ENCODE results near the gene RNF144A.

Gene RNF144A

DNA sequence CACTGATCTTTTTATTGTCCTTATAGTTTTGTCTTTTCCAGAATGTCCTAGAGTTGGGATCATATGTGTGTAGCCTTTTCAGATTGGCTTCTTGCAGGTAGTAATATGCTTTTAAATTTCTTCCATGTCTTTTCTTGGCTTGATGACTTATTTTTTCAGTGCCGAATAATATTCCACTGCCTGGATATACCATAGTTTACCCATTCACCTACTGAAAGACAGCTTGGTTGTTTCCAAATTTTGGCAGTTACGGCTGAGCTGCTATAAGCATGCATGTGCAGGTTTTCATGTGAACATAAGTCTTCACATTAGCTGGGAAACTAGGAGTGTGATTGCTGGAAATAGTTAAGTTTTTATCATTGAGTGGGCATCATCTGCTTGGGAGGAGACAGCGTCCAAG is 73.7 kb downstream of the RNF144A start:
- peaks cover 2% of the 10 kb centered on the region; the same call in 1 of the 2 replicates for H3K36me3 ChIP-seq (ENCODE audit: insufficient read depth, low read length)
- peaks cover 5% of the 10 kb centered on the region; the same call in 1 of the 2 replicates for H3K9me3 ChIP-seq (ENCODE audit: insufficient read depth, low read depth, low read length)
- H3K27me3 ChIP-seq (ENCODE audit: insufficient read depth, low read length, poor library complexity, severe bottlenecking), result no peaks in the 10 kb centered on the region
- no peak overlapping the region for H3K9ac ChIP-seq (ENCODE audit: low read depth, low read length, poor library complexity, severe bottlenecking)
- no peaks in the 10 kb centered on the region for H3F3A ChIP-seq (ENCODE audit: low read depth)
- H3K79me2 ChIP-seq (ENCODE audit: insufficient read depth, low read length), result no peaks in the 10 kb centered on the region
- H3K4me3 ChIP-seq (ENCODE audit: low read length, poor library complexity, severe bottlenecking), result no peak overlapping the region
- no peak overlapping the region for H3K4me2 ChIP-seq (ENCODE audit: low read depth, low read length, poor library complexity, severe bottlenecking)
- H3K4me1 ChIP-seq (ENCODE audit: insufficient read depth, low read length, poor library complexity, severe bottlenecking), result peaks cover 21% of the 10 kb centered on the region
- H4K20me1 ChIP-seq (ENCODE audit: insufficient read depth, low read length, poor library complexity, severe bottlenecking), result no peaks in the 10 kb centered on the region
- H3K9me2 ChIP-seq (replicated peaks; ENCODE audit: low read depth, low read length), result no peaks in the 10 kb centered on the region
- TF ChIP-seq, protein P1, sequence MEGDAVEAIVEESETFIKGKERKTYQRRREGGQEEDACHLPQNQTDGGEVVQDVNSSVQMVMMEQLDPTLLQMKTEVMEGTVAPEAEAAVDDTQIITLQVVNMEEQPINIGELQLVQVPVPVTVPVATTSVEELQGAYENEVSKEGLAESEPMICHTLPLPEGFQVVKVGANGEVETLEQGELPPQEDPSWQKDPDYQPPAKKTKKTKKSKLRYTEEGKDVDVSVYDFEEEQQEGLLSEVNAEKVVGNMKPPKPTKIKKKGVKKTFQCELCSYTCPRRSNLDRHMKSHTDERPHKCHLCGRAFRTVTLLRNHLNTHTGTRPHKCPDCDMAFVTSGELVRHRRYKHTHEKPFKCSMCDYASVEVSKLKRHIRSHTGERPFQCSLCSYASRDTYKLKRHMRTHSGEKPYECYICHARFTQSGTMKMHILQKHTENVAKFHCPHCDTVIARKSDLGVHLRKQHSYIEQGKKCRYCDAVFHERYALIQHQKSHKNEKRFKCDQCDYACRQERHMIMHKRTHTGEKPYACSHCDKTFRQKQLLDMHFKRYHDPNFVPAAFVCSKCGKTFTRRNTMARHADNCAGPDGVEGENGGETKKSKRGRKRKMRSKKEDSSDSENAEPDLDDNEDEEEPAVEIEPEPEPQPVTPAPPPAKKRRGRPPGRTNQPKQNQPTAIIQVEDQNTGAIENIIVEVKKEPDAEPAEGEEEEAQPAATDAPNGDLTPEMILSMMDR (conservative IDR thresholded peaks at IDR 0.05; ENCODE audit: low read length), result no peak
- no peak for TF ChIP-seq EZH2phosphoT487 (IDR thresholded peaks at IDR 0.05; ENCODE audit: borderline replicate concordance)
- no peak overlapping the region for H2AFZ ChIP-seq (ENCODE audit: low read length)

DNA sequence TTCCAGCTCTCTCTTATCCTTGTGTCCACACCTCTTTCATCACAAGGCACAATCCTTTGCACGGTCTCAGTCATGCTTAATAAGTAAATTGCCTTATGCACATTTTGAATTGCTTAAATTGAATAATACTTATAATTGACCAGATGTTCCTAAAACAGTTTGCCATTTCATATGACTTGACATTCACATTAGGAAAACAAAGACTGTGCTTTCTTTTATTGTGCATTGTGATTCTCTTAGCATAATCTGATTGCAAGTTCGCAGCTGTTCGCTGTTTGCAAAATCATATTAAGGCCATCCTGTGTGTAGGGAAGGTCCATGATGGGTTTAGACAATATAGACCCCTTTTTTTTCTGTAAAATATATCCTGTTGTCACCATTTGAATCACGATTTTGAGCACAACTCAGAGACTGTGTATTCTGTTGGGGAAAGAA is 75.6 kb downstream of the RNF144A start:
- Histone ChIP-seq H4K20me1 (ENCODE audit: insufficient read depth, low read length, poor library complexity, severe bottlenecking) (no peaks in the 10 kb centered on the region), H3K36me3 (ENCODE audit: insufficient read depth, low read length) (peaks cover 5% of the 10 kb centered on the region; the same call in 1 of the 2 replicates), H3K4me2 (ENCODE audit: low read depth, low read length, poor library complexity, severe bottlenecking) (no peak overlapping the region), H2AFZ (ENCODE audit: low read length) (no peak overlapping the region), H3K27me3 (ENCODE audit: insufficient read depth, low read length, poor library complexity, severe bottlenecking) (no peaks in the 10 kb centered on the region), H3F3A (ENCODE audit: low read depth) (no peaks in the 10 kb centered on the region), H3K4me3 (ENCODE audit: low read length, poor library complexity, severe bottlenecking) (no peak overlapping the region), H3K9me3 (ENCODE audit: insufficient read depth, low read depth, low read length) (peaks cover 5% of the 10 kb centered on the region; the same call in 1 of the 2 replicates), H3K9ac (ENCODE audit: low read depth, low read length, poor library complexity, severe bottlenecking) (no peak overlapping the region), H3K79me2 (ENCODE audit: insufficient read depth, low read length) (no peaks in the 10 kb centered on the region), H3K4me1 (ENCODE audit: insufficient read depth, low read length, poor library complexity, severe bottlenecking) (peaks cover 8% of the 10 kb centered on the region), H3K9me2 (replicated peaks; ENCODE audit: low read depth, low read length) (no peaks in the 10 kb centered on the region)
- TF ChIP-seq, protein P1 (conservative IDR thresholded peaks at IDR 0.05; ENCODE audit: low read length), result no peak
- no peak for TF ChIP-seq EZH2phosphoT487 (IDR thresholded peaks at IDR 0.05; ENCODE audit: borderline replicate concordance)

DNA sequence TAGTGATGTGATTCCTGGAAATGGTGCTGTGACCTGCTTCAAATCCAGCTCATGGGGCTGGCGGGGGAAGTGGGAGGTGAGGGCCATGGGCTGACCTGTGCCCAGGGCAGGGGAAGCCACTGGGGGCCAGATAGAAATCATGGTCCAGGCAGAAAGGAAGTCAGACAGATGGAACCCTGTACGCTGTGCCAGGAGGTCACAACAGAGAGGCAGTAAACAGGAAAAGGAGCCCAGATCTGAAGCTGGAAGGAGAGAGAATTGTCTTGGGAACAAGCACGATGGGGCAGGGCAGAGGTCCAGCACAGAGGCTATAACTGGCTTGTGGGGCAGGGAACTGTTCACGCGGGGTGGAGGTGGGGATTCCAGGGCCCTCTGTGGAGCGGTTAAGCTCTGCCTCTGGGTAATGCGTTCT is 76.0 kb downstream of the RNF144A start:
- no peak overlapping the region for H3K4me2 ChIP-seq (ENCODE audit: low read depth, low read length, poor library complexity, severe bottlenecking)

More for the DNA sequence above, 76.0 kb downstream of the RNF144A start:
- Histone ChIP-seq H3F3A (ENCODE audit: low read depth) (no peaks in the 10 kb centered on the region), H3K79me2 (ENCODE audit: insufficient read depth, low read length) (no peaks in the 10 kb centered on the region), H2AFZ (ENCODE audit: low read length) (no peak overlapping the region), H3K9me2 (replicated peaks; ENCODE audit: low read depth, low read length) (no peaks in the 10 kb centered on the region), H3K9ac (ENCODE audit: low read depth, low read length, poor library complexity, severe bottlenecking) (no peak overlapping the region), H3K4me3 (ENCODE audit: low read length, poor library complexity, severe bottlenecking) (no peak overlapping the region), H3K4me1 (ENCODE audit: insufficient read depth, low read length, poor library complexity, severe bottlenecking) (peaks cover 8% of the 10 kb centered on the region), H4K20me1 (ENCODE audit: insufficient read depth, low read length, poor library complexity, severe bottlenecking) (no peaks in the 10 kb centered on the region), H3K36me3 (ENCODE audit: insufficient read depth, low read length) (peaks cover 5% of the 10 kb centered on the region; the same call in 1 of the 2 replicates), H3K27me3 (ENCODE audit: insufficient read depth, low read length, poor library complexity, severe bottlenecking) (no peaks in the 10 kb centered on the region), H3K9me3 (ENCODE audit: insufficient read depth, low read depth, low read length) (peaks cover 5% of the 10 kb centered on the region; the same call in 1 of the 2 replicates)
- no peak for TF ChIP-seq EZH2phosphoT487 (IDR thresholded peaks at IDR 0.05; ENCODE audit: borderline replicate concordance)
- TF ChIP-seq, protein P1 (conservative IDR thresholded peaks at IDR 0.05; ENCODE audit: low read length), result no peak
